Mucosa of descending colon (tissue), 3 donors: ENCODE measurements around the gene ALS2. TPM values are rescaled to one million over a fixed set of nuclear protein-coding genes. Genes with fewer than 3 reads are reported as not detected.

Experiments
- ATAC-seq: fragments of 200-7000 bp; cut with Tn5 transposase; one replicate; pipeline ENCODE4 v1.9.1; 2020; ENCODE audit warnings: mild to moderate bottlenecking, moderate library complexity
- DNase-seq, 3 donors: peaks; one replicate each; pipeline ENCODE4 v3.0.0-alpha.2; 2020
- H3K36me3 ChIP-seq: fragments of 200-600 bp; one replicate; pipeline ENCODE4 v1.8.0; 2021; ENCODE audit warnings: low read depth, mild to moderate bottlenecking
- H3K4me1 ChIP-seq: fragments of 200-600 bp; one replicate; pipeline ENCODE4 v1.8.0; 2021; ENCODE audit warnings: low read depth, mild to moderate bottlenecking
- H3K4me3 ChIP-seq: fragments of 200-600 bp; one replicate; pipeline ENCODE4 v1.8.0; 2021; ENCODE audit warnings: mild to moderate bottlenecking
- H3K9me3 ChIP-seq: fragments of 200-600 bp; one replicate; pipeline ENCODE4 v1.8.0; 2021; ENCODE audit warnings: mild to moderate bottlenecking
- intact Hi-C, 2 donors: fragments of 100-400 bp; cut with DNase I in 1 of 2; cut with micrococcal nuclease in 1 of 2; formaldehyde crosslinking; loops; one replicate each; pipeline versions ENCODE4 v1.11.0 to v1.11.1; 2022; cut with DNase I, micrococcal nuclease
- total RNA-seq, 3 donors: library from RNA; stranded (reverse); fragmentation: NEBNext Ultra II Directional in 2 of 3; extraction: Animal tissue kit (Norgen Biotek cat#: 25700) in 2 of 3; gene quantifications; one replicate each; pipeline versions ENCODE4 v1.2.1 to v1.2.4, GENCODE V29; 2021 to 2023
- TF ChIP-seq, protein P1 (sequence below): fragments of 200-600 bp; IDR thresholded peaks from one replicate; pipeline ENCODE4 v1.8.0; 2022; ENCODE audit warnings: antibody characterized with exemption, mild to moderate bottlenecking
- donor health status: DM: no; HTN: no; CAD: no; lungs with moderate emphysema.
- donor health status: DM: no; HTN: no; CAD: no.
- donor health status: DM: no; HTN: yes; CAD: no.

Gene ALS2
- total RNA-seq, 3 donors from 2014 or later: 8.8 to 18.2 (median 13.3) TPM

DNA sequence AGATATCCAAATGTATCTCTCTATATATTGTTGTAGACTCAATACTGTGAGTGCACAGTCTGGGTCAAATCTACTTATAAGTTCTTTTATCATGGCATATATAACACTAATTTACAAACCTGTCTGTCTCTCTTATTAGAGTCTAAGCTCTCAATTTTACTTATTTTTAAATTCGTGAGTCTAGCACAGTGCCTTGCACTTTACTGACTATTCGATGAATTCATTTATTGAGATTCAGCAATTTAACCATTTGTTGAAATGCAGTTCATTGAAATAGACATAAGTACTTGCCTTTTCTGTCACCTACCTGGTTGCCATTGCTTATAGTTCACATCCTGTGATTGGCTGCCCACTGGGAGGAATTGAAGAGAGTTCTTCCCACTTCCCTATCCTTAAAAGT lies 10.3 kb upstream of the ALS2 start:
- H3K9me3 ChIP-seq: no peaks in the 10 kb centered on the region
- no peaks in the 10 kb centered on the region for H3K36me3 ChIP-seq
- intact Hi-C loops: loop anchor here (10.0 kb wide), 2 partner anchors 384 to 394 kb away; no protein-coding TSS in a partner anchor
- ATAC-seq (no peak), DNase-seq (no peak)
- H3K4me3 ChIP-seq: no peak overlapping the region
- TF ChIP-seq, protein P1, sequence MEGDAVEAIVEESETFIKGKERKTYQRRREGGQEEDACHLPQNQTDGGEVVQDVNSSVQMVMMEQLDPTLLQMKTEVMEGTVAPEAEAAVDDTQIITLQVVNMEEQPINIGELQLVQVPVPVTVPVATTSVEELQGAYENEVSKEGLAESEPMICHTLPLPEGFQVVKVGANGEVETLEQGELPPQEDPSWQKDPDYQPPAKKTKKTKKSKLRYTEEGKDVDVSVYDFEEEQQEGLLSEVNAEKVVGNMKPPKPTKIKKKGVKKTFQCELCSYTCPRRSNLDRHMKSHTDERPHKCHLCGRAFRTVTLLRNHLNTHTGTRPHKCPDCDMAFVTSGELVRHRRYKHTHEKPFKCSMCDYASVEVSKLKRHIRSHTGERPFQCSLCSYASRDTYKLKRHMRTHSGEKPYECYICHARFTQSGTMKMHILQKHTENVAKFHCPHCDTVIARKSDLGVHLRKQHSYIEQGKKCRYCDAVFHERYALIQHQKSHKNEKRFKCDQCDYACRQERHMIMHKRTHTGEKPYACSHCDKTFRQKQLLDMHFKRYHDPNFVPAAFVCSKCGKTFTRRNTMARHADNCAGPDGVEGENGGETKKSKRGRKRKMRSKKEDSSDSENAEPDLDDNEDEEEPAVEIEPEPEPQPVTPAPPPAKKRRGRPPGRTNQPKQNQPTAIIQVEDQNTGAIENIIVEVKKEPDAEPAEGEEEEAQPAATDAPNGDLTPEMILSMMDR: no peak
- no peaks in the 10 kb centered on the region for H3K4me1 ChIP-seq

DNA sequence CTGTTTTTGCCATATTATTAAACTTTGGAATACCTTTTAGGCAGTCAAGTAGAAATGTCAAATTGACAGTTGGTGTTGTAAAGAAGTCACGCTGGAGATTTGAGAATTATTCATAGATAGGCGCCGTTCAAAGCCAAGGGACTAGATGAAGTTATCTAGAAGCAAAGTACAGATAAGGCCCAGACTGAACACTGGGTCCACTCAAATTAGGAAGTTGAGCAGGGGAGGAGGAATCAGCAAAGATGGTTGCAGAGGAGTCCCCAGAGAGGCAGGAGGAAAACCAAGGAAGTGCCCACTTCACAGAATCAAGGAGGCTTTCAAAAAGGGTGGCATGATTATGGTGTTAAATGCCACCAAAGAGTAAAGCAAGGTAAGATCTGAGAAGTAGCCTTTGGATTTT lies 9.6 kb upstream of the ALS2 start:
- DNase-seq (no peak), ATAC-seq (no peak)
- H3K9me3 ChIP-seq: no peaks in the 10 kb centered on the region
- TF ChIP-seq, protein P1: no peak
- H3K36me3 ChIP-seq: no peaks in the 10 kb centered on the region
- no peak overlapping the region for H3K4me3 ChIP-seq
- no peaks in the 10 kb centered on the region for H3K4me1 ChIP-seq
- intact Hi-C loops: loop anchor here (10.0 kb wide), 2 partner anchors 385 to 395 kb away; no protein-coding TSS in a partner anchor

DNA sequence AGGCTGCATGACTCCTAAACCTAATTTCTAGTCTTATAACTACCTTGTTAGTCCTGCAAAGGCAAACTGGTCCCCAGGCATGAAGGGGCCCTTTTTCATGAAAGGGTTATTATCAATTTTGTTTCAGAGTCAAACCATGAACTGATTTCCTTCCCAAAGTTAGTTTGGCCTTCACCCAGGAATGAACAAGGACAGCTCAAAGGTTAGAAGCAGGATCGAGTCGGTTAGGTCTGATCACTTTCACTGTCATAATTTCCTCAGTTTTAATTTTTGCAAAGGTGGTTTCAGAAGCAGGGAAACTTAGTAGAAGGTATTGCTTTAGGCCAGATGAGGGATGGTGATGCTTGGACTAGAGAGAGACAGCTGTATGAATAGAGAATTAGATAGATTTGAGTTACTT lies 8.7 kb upstream of the ALS2 start:
- no peak for ATAC-seq
- Histone ChIP-seq H3K4me3 (no peak overlapping the region), H3K36me3 (no peaks in the 10 kb centered on the region), H3K9me3 (no peaks in the 10 kb centered on the region), H3K4me1 (no peaks in the 10 kb centered on the region)
- TF ChIP-seq, protein P1: no peak
- intact Hi-C loops: no loop called here
- DNase-seq: no peak

DNA sequence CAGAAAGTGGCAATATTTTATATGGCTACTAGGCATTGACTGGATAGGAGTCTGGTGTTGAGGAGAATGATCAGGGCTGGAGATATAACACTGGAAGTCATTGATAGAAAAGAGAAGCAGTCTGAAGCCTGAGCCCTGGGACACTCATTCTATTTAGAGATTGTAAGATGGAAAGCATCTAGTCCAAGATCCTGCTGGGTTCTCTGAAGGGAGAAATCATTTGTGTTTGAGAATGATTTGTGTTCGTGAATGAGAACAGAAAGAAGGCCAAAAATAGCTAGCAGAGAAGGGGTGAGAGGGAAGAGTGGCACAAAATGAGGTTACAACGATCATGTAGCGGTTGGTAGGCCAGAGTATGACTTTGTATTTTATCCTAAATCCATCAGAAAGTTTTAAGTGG lies 7.6 kb upstream of the ALS2 start:
- ATAC-seq: no peak
- Histone ChIP-seq H3K9me3 (no peaks in the 10 kb centered on the region), H3K36me3 (no peaks in the 10 kb centered on the region), H3K4me1 (no peaks in the 10 kb centered on the region), H3K4me3 (no peak overlapping the region)
- TF ChIP-seq, protein P1: no peak
- intact Hi-C loops: no loop called here
- DNase-seq: no peak

DNA sequence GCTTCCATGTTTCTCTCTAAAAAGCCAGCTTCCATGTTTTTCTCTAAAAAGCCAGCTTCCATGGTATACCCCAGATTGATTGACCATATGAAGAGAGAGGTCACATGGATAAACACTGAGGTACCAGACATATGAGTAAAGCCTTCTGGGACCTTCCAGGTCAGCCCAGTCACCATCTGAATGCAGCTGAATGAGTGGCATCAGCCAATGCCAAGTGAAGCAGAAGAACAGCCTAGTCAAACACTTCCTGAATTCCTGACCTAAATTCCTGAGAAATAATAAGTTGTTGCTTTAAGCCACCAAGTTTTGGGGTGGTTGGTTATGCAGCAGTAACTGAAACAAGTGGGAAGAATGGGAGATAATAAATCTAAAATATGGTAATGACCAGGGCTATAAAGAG lies 5.7 kb upstream of the ALS2 start:
- H3K36me3 ChIP-seq: no peaks in the 10 kb centered on the region
- H3K4me1 ChIP-seq: no peaks in the 10 kb centered on the region
- intact Hi-C loops: no loop called here
- H3K4me3 ChIP-seq: no peak overlapping the region
- no peaks in the 10 kb centered on the region for H3K9me3 ChIP-seq
- ATAC-seq: no peak
- TF ChIP-seq, protein P1: no peak
- no peak for DNase-seq

DNA sequence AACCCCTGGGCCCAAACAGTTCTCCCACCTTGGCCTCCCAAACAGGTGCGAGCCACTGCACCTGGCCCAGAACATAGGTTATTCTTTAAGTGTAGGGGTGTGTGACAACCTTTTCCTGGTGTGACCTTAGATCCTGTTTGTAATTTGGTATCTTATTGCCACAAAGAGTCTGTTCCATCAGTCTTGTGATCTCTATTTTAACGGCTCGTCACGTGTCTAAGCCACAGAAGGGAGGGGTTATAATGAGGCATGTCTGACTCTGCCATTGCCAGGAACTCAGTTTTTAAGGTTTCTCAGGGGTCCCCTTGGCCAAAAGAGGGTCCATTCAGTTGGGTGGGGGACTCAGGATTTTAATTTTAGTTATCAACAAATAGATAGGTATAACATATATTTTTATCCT lies 4.4 kb upstream of the ALS2 start:
- TF ChIP-seq, protein P1: no peak
- DNase-seq (no peak), ATAC-seq (no peak)
- H3K4me3 ChIP-seq: no peak overlapping the region
- no peaks in the 10 kb centered on the region for H3K36me3 ChIP-seq
- H3K9me3 ChIP-seq: no peaks in the 10 kb centered on the region
- H3K4me1 ChIP-seq: no peaks in the 10 kb centered on the region
- intact Hi-C loops: no loop called here
